ENCODE measurements around the gene NOB1.

The NOB1 gene

DNA sequence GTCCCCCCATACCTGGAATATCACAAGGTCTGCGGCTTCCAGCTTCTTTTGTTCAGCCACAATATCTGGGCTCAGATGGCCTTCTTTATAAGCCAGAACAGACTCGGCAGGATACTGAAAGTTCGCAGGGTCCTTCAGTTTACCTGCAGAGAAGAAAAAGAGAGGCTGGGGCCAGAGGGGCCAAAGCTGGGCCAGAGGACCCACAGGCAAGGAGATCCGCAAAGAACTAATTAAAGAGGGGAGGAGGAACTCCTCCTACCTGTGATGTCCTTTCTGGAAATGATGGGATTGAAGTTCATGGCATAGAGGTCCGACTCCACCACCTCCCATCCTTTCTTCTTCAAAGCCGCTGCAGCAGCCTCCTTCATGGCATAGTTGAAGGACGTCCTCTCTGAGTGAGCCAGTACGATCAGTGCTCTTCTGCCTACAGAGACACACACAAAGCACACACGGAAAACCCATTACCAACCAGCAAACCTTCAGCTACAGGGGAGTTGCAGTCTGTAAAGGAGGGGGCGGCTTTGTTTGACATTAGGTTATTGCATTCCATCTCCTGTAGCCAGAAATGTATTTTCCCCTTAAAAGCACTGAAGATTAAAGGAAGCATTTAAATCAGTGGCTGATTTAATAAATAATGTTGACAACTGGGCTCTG, 36.5 kb downstream of the NOB1 start:
- no peak for DNase-seq

DNA sequence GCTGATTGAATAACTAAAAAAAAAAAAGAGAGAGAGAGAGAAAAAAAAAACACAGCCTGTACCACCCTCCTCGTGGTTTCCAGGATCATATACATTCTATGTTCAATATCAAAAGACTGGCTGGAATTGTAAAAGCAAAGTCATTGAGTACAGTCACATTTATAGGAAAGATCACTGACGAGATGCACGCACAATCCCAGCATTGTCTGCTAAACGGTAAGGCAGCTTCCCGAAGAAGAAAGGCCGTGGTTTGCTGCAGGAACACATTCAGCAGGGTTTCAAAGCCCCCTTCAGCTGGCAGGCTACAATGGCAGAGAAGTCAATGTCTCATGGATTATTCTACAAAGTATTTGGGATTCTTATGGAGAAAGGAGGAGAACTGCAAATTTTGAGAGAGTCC, 37.7 kb downstream of the NOB1 start:
- DNase-seq = no peak

DNA sequence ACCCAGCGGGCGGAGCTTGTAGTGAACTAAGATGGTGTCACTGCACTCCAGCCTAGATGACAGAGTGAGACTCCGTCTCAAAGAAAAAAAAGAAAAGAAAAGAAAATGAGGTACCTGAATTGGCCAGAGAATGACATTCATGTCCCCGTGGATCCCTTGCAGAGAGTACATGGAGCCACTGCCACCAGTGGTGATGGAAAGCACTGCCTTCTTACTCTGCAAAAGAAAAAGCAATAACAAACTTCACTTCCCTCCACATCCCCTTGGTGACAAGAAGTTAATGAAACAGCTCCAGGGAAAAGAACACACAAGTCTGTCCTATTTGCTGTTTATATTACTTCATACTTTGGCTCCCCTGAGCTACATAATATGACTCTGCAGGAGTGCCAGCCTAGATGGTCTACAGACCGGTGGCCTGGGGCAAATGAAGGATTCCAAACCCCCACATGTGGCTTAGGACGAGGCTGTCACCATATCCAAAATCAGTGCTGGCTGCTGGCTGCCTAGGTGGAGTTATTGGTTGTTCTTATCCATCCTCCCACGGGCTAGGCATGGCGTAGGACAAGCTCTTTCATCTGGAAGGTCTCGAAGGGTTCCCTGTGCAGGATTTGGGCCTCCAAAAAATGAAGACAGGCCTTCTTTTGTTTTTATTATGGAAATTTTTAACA, 41.7 kb downstream of the NOB1 start:
- DNase-seq = no peak

DNA sequence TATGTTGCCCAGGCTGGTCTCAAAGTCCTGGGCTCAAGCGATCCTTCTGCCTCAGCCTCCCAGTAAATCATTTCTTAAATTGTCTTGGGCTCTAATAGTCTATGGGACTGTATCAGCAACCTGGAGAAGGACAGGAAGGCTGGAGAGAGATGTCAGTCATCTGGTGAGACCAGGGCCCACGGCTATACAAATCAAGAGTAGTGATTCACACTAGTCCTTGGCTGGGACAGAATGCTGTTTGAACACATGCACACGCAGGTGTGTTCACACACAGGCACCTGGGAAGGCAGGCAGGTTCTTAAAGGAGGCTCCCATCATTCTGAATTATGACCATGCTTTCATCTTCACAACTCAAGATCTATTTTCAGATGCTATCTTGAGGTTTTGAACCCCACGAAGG, 42.4 kb downstream of the NOB1 start:
- no peak for DNase-seq

DNA sequence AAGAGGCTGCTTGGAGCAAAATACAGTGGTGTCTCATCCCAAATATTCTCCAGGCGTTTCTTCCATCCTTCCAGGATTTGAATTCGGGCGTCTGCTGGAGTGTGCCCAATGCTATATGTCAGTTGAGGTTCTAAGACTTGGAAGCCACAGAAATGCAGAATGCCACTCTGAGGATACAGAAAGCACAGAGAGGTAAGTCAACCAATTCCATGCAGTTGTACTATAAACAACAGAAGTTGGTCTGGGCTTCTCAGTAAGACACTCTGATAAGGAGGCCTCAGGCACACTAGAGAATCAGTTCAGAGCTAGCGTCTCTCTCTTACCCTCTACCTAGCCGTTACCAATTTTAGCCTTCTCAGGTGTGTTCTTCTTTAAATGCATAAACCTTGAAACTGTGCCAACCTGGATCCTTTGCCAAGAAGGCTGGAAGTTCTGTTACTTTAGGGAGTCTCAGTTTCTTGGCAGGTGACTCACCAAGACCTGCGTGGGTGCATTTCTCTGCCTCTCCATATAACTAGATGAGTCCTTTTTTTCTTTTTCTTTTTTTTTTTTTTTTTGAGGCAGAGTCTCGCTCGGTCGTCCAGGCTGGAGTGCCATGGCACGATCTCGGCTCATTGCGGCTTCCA, 43.5 kb downstream of the NOB1 start:
- no peak for DNase-seq

DNA sequence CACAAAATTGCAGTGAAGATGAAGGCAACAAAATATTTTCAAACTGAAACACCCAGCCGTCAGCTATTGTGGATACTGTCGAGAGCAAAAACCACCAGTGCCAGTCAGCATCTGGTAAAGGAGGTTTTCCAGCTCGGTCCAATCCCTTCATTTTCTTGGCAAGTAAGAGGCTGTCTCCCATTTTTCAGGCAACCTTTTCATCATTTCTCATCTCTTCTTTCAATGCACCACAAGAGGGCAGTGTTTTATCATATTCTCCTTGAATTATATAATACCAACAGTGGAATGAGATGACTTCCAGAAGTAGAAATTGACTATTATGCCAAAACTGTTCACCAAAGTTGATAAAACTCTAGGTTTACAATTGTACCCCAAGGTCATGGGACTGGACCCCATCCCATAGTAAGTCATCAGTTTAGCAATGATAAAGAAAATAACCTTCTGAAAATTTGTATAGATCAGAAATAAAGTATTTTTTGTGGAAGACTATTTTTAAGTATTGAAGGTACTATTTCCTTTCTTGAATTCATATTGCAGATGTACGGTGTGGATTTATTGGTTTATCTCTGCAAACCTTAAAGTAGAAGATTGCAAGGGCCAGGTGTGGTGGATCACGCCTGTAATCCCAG, 45.2 kb downstream of the NOB1 start:
- DNase-seq = peak in 1 of 2 experiments; percentile 27

DNA sequence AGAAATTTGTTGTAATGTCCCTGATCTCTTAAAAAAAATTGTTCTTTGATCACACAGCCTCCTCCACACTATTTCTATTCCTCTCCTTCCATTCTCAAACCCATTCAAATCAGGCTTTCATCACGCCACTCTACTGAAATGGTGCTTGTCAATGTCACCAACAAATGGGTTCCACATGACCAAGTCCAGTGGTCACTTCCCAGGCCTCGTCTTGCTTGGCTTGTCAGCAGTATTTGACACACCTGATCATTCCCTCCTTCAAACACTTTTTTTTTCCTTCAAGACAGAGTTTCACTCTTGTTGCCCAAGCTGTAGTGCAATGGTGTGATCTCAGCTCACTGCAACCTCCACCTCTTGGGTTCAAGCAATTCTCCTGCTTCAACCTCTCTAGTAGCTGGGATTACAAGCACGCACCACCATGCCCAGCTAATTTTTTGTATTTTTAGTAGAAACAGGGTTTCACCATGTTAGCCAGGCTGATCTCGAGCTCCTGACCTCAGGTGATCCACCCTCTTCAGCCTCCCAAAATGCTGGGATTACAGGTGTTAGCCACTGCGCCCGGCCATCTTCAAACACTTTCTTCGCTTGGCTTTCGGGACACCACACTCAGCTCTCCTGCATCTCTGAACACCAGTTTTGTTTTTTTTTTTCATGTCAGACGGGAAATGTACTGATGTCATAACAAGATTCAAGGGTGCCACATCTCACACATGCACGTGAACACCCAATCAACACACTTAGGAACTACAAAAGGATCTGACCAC, 46.6 kb downstream of the NOB1 start:
- no peak for DNase-seq

DNA sequence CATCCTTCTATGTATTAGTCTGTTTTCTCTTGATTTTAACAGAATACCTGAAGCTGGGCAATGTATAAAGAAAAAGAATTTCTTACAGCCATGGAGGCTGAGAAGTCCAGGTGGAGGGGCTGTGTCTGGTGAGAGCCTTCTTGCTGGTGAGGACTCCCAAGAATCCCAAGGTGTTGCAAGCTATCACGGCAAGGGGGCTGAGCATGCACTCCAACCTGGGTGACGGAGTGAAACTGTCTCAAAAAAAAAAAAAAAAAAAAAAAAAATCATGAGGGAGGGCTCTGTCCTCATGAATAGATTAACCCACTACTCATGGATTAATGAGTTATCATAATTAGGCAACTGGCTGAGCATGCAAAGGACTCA, 47.8 kb downstream of the NOB1 start:
- no peak for DNase-seq

DNA sequence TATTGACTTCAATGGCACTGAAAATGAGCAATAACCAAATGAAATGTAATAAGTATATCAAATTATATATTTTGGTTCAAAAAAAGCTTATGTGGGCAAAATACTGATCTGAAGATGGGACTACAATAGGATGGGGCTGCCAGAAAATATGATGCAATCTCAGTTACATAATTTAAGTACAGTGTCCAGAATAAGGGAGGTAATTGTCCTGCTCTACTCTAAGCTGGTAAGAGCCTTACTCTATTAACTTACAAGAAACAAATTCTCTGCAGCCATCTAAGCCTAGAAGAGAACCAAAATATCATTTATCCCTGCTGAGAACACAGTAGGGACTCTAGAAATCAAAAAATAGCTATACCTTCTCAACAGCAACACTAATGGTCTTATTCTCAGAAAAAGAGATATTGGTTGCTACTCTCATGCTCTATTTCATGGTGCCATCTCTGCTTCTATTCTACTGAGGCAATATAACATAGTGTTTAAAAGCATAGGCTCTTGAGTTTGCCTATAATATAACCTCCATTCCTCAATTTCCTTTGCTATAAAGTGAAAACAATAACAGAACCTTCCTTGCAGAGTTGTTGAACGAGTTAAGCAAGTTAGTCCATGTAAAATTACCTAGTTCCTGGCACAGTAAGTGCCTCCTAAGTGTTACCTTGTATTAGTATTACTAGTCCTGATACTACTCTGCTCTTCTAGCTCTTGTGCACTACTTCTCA, 48.3 kb downstream of the NOB1 start:
- no peak for DNase-seq

DNA sequence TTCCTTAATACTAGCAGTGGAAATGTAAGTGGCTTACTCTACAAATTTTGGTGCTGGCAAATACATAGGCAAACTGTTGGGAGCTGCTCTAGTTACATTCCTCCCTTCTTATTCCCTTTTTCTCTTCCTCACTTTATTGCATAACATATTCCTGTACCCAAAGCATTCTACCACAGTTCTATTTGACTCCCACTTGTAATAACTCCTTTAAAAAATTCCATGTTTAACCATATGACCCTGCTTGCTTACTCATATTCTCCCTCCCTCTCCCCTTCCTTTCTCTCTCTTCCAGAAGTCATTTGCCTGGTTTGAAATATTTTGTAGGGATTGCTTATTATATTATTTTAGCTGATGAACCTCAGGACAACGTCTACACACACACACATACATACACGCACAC, 51.1 kb downstream of the NOB1 start:
- no peak for DNase-seq

DNA sequence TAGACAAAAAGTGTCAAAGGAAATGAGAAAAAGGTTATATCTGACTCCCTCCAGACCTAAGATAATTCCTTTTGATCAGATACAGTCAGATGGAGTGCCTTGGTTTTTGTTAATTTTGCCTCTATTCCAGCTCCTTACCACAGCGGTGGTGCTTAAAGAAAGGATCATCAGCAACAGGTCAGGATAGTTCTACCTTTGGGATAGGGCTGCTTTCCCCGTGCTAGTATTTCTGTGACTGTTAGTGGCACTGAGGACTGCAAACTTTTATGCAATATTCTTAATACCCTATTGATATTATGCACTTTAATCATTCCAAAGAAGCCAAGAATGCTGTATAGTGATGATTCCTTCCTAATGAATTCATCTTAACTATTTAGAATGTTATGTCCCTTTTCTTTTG, 52.9 kb downstream of the NOB1 start:
- DNase-seq = no peak

DNA sequence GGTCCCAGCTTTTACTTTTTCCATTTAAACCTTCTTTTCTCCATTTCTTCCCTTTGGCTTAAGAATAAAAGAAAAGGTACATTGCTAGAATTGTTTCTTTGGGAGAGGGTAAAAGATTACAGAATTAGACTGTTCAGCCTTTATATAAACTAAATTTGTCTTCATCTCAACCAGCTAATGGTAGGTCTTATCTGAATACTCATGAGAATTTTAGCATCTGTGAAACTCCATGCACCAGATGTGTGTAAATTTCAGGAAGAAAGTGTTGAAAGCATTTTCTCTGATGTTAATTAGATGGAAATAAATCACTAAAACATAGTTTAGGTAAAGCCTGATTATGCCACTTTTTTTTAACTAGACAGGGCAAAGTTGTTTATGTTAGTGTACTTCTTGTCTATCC, 53.3 kb downstream of the NOB1 start:
- no peak for DNase-seq

DNA sequence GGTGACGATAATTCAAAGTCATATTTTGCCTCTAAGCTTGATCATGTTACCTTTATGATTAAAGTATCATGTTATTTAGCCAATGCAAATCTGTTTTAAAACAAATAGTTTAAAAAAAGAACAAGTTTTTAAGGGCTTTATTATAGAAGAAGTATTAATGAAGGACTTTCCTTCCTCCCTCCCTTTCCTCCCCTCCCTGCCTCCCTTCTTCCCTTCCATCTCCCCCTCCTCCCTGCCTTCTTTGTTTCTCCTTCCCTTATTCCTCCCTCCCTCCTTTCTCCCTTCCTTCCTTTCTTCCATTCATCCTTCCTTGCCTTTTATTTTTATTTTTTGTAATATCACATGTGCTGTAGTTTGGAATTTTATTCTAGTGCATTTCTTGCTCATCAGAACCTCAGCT, 54.8 kb downstream of the NOB1 start:
- no peak for DNase-seq

DNA sequence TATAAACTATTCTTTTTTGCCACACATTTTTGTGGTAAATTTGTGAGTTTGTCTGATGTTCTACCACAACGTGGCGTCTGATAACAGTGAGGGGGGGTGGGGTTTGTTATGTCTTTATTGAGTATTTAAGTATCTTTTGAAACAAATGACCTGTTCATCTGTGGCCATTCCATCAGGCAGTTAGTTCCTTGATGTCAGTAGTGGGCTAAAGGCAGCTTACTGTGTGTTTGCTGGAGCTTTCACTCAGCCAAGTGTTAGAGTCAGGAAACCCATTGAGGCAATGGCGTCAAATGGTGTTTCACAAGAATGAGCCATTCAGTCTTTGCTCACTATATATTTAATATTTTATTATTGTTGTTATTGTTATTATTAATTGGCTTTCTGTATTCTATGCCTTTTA, 56.3 kb downstream of the NOB1 start:
- no peak for DNase-seq

DNA sequence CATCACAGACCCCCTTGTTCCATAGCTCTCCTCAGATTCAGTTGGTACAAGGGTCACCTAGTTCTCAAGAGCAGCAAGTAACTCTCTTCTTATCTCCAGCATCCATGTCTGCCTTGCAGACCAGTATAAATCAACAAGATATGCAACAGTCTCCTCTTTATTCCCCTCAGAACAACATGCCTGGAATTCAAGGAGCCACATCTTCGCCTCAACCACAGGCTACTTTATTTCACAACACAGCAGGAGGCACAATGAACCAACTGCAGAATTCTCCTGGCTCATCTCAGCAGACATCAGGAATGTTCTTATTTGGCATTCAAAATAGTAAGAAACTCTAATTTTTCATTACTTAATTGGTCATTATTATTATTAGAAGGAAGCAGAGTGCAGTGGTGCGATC, 60.8 kb downstream of the NOB1 start:
- DNase-seq = no peak

DNA sequence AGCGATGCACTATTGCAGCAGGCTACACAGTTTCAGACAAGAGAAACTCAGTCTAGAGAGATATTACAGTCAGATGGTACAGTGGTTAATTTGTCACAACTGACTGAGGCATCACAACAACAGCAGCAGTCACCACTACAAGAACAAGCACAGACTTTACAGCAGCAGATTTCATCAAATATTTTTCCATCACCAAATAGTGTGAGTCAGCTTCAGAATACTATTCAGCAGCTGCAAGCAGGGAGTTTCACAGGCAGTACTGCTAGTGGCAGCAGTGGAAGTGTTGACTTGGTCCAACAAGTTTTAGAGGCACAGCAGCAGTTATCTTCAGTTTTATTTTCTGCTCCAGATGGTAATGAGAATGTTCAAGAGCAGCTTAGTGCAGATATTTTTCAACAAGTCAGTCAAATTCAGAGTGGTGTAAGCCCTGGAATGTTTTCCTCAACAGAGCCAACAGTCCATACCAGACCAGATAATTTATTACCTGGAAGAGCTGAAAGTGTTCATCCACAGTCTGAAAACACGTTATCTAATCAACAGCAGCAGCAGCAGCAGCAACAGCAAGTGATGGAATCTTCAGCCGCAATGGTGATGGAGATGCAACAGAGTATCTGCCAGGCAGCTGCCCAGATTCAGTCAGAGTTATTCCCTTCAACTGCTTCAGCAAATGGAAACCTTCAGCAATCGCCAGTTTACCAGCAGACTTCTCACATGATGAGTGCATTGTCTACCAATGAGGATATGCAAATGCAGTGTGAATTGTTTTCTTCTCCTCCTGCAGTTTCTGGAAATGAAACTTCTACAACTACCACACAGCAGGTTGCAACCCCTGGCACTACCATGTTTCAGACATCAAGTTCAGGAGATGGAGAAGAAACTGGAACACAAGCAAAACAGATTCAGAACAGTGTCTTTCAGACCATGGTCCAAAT, 62.5 kb downstream of the NOB1 start:
- DNase-seq = no peak
